CD4-positive, CD25-positive, alpha-beta regulatory T cell (primary cell): ENCODE measurements around the gene TPI1. TPM values are rescaled to one million over a fixed set of nuclear protein-coding genes. Genes with fewer than 3 reads are reported as not detected.

Source experiments
- ATAC-seq, 2 donors: fragments of 150-1000 bp; cut with Tn5 transposase; one replicate each; pipeline ENCODE4 v1.10.0; 2021; ENCODE audit warnings: low read depth in 2 of 2, moderate number of reproducible peaks in 2 of 2, moderate library complexity in 1 of 2
- DNase-seq, 3 donors: peaks; one replicate each; pipeline versions ENCODE4 v3.0.0 to v3.0.0-alpha.2; 2012 to 2022; ENCODE audit warnings: mixed read lengths in 1 of 3
- H3K27ac ChIP-seq: one replicate; pipeline ENCODE4 v1.7.0; 2013; ENCODE audit warnings: mild to moderate bottlenecking, low read length; ENCODE audit not compliant: insufficient read depth, poor library complexity, severe bottlenecking
- H3K27me3 ChIP-seq: one replicate; pipeline ENCODE4 v1.7.0; 2013; ENCODE audit warnings: low read length; ENCODE audit not compliant: control insufficient read depth, insufficient read depth
- H3K36me3 ChIP-seq: one replicate; pipeline ENCODE4 v1.7.0; 2013; ENCODE audit warnings: mild to moderate bottlenecking, low read length, moderate library complexity; ENCODE audit not compliant: control insufficient read depth, insufficient read depth
- H3K4me1 ChIP-seq: 2 replicates; pipeline ENCODE4 v1.7.0; 2013; ENCODE audit warnings: mild to moderate bottlenecking, low read length; ENCODE audit not compliant: insufficient read depth, control insufficient read depth, poor library complexity, severe bottlenecking
- H3K4me3 ChIP-seq: one replicate; pipeline ENCODE4 v1.7.0; 2013; ENCODE audit warnings: low read depth, mild to moderate bottlenecking, low read length, moderate library complexity
- H3K9me3 ChIP-seq, 2 experiments: 1 replicate in 1 of 2; 2 replicates in 1 of 2; pipeline ENCODE4 v1.7.0; 2013; ENCODE audit warnings: low read length in 2 of 2, mild to moderate bottlenecking in 1 of 2, moderate library complexity in 1 of 2; ENCODE audit not compliant: control insufficient read depth in 2 of 2
- H3K27ac Mint-ChIP-seq, 3 donors: one replicate each; pipeline ENCODE4 v1.8.0; 2020 to 2022; ENCODE audit warnings: mild to moderate bottlenecking in 3 of 3, mixed read lengths in 3 of 3, moderate library complexity in 2 of 3
- H3K27me3 Mint-ChIP-seq: one replicate; pipeline ENCODE4 v1.8.0; 2022; ENCODE audit warnings: mild to moderate bottlenecking, mixed read lengths
- H3K36me3 Mint-ChIP-seq: one replicate; pipeline ENCODE4 v1.8.0; 2020; ENCODE audit warnings: mixed read lengths
- H3K4me1 Mint-ChIP-seq, 4 donors: one replicate each; pipeline ENCODE4 v1.8.0; 2020 to 2022; ENCODE audit warnings: mixed read lengths in 4 of 4, mild to moderate bottlenecking in 1 of 4
- H3K4me3 Mint-ChIP-seq, 4 donors: one replicate each; pipeline ENCODE4 v1.8.0; 2020 to 2022; ENCODE audit warnings: mild to moderate bottlenecking in 4 of 4, mixed read lengths in 4 of 4, moderate library complexity in 3 of 4
- H3K9me3 Mint-ChIP-seq, 7 donors: one replicate each; pipeline ENCODE4 v1.8.0; 2020 to 2022; ENCODE audit warnings: mixed read lengths in 7 of 7, mild to moderate bottlenecking in 3 of 7, moderate library complexity in 2 of 7
- polyA plus RNA-seq, 4 donors: library from polyadenylated mRNA; unstranded; fragments of 300-500 nt; fragmentation: Illumina TruSeq; gene quantifications; one replicate each; pipeline ENCODE4 v1.2.3, GENCODE V29; 2021
- total RNA-seq: library from RNA; stranded (reverse); gene quantifications from one replicate; pipeline ENCODE4 v1.2.3, GENCODE V29; 2022

Gene TPI1
- total and polyA plus RNA-seq, 5 donors from 2014 or later = 153 to 633 (median 512) TPM

- Mint-ChIP-seq H3K36me3 (no peaks in the 10 kb centered on the region), H3K4me3 (peak overlapping the region; percentile 77 to 92 (median 81)), H3K9me3 (peaks cover 0 to 3% (median 0%) of the 10 kb centered on the region in 7 donors), H3K27ac (no peak overlapping the region), H3K4me1 (peaks cover 0 to 37% (median 10%) of the 10 kb centered on the region in 4 donors), H3K27me3 (peaks cover 75% of the 10 kb centered on the region)
- ATAC-seq = no peak
- no peaks in the 10 kb centered on the region for H3K36me3 ChIP-seq
- DNase-seq = no peak
- H3K9me3 ChIP-seq = no peaks in the 10 kb centered on the region
- no peak overlapping the region for H3K27ac ChIP-seq
- H3K27me3 ChIP-seq = peaks cover 15% of the 10 kb centered on the region
- no peak overlapping the region for H3K4me3 ChIP-seq
- peaks cover 23% of the 10 kb centered on the region for H3K4me1 ChIP-seq
These were observed 40.4 kb upstream of the TPI1 start for GRCh38 chr12:6826734-6827436.

GRCh38 chr12:6827437-6827911 is 39.9 kb upstream of the TPI1 start:
- Histone ChIP-seq H3K4me1 (peaks cover 22% of the 10 kb centered on the region), H3K4me3 (no peak overlapping the region), H3K36me3 (no peaks in the 10 kb centered on the region), H3K27me3 (peaks cover 15% of the 10 kb centered on the region), H3K27ac (no peak overlapping the region), H3K9me3 (no peaks in the 10 kb centered on the region)
- Mint-ChIP-seq H3K27ac (no peak overlapping the region), H3K9me3 (peaks cover 0 to 3% (median 0%) of the 10 kb centered on the region in 7 donors), H3K36me3 (no peaks in the 10 kb centered on the region), H3K4me1 (peaks cover 0 to 31% (median 10%) of the 10 kb centered on the region in 4 donors), H3K27me3 (peaks cover 76% of the 10 kb centered on the region), H3K4me3 (peak overlapping the region; percentile 77 to 92 (median 81))
- DNase-seq = peak in 1 of 3 donors; percentile 43
- ATAC-seq = no peak

DNA sequence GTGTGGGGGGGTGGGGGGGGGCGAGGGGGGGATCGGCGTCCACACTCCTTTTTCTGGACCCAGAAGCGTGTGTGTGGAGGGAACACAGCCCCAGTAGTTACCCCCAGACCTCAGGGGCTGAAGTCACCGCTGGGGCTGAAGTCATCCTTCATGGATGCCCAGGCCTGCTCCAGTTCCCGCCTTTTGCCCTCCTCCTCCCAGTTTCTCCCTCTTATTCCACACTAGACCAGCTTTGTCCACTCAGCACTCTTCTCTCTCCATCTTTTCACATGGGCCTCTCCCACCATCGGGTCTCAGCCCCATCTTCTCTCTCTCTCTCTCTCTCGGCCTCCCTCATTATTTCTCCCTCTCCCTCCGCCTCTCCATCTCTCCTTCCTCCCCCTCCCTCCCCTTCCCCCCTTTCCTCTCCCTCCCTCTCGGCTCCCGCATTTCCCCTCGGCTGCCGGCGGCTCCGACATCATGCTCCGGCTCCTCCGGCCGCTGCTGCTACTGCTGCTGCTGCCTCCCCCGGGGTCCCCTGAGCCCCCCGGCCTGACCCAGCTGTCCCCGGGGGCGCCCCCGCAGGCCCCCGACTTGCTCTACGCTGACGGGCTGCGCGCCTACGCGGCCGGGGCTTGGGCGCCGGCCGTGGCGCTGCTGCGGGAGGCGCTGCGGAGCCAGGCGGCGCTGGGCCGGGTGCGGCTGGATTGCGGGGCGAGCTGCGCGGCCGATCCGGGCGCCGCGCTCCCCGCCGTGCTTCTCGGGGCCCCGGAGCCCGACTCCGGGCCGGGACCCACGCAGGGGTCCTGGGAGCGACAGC is 39.1 kb upstream of the TPI1 start, which contains the start of gene P3H3:
P3H3 (plus strand) TSS at position 426 of the 799 bp plus-strand sequence; CDS start at position 460, 34 bp downstream.
- H3K27me3 Mint-ChIP-seq = peaks cover 70% of the 10 kb centered on the region
- peak; percentile 36 to 41 for ATAC-seq
- H3K4me1 Mint-ChIP-seq = peaks cover 0 to 31% (median 10%) of the 10 kb centered on the region in 4 donors
- Histone ChIP-seq H3K4me1 (peaks cover 22% of the 10 kb centered on the region), H3K36me3 (no peaks in the 10 kb centered on the region), H3K27me3 (peaks cover 15% of the 10 kb centered on the region), H3K9me3 (no peaks in the 10 kb centered on the region), H3K27ac (no peak within 1 kb of the TSS), H3K4me3 (peak within 1 kb of the TSS; percentile 7)
- peak within 1 kb of the TSS; percentile 78 to 90 (median 83) for H3K27ac Mint-ChIP-seq
- peak in 1 of 3 donors; percentile 51 for DNase-seq
- H3K36me3 Mint-ChIP-seq = no peaks in the 10 kb centered on the region
- H3K9me3 Mint-ChIP-seq = peaks cover 0 to 3% (median 0%) of the 10 kb centered on the region in 7 donors
- peak within 1 kb of the TSS; percentile 80 to 93 (median 90) for H3K4me3 Mint-ChIP-seq

GRCh38 chr12:6828781-6829535 is 38.4 kb upstream of the TPI1 start:
- H3K27me3 Mint-ChIP-seq = peaks cover 70% of the 10 kb centered on the region

DNA sequence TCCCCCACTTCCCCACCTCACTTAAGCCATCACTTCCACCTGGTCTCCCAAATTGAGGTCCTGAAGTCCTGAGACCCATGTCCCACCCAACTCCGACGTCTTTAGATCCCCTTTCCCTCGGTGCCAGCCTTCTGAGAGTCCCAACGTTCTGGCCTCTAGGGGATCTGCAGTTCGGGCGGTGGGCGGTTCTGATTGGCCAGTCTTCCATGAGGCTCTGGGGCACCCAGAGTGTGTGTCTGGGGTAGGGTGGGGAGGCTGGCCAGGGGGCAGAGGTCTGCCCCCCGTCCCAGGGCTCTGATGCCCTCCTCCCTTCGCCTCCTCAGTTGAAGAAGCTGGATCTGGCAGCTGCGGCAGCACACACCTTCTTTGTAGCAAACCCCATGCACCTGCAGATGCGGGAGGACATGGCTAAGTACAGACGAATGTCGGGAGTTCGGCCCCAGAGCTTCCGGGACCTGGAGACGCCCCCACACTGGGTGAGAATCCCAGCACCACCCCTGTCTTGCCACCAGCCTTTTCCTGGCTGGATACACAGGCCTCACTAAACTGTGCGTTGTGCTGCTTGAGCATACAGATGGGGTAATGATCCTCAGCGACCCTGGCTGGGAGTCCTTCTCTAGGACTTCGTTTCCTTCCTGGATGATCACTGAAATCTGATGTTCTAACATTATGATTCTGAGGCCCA is 37.7 kb upstream of the TPI1 start:
- Histone ChIP-seq H3K4me3 (no peak overlapping the region), H3K4me1 (peaks cover 22% of the 10 kb centered on the region), H3K36me3 (no peaks in the 10 kb centered on the region), H3K9me3 (no peaks in the 10 kb centered on the region), H3K27ac (no peak overlapping the region), H3K27me3 (peaks cover 15% of the 10 kb centered on the region)
- ATAC-seq = no peak
- Mint-ChIP-seq H3K9me3 (peaks cover 0 to 3% (median 0%) of the 10 kb centered on the region in 7 donors), H3K4me3 (peak overlapping the region; percentile 80 to 93 (median 90)), H3K36me3 (no peaks in the 10 kb centered on the region), H3K4me1 (peaks cover 0 to 31% (median 10%) of the 10 kb centered on the region in 4 donors), H3K27ac (peak overlapping the region in 2 of 3 donors; percentile 73 to 78), H3K27me3 (peaks cover 67% of the 10 kb centered on the region)
- no peak for DNase-seq

More at GRCh38 chr12:6828781-6829535, 38.4 kb upstream of the TPI1 start:
- H3K36me3 ChIP-seq = no peaks in the 10 kb centered on the region
- Mint-ChIP-seq H3K27ac (peak overlapping the region; percentile 78 to 90 (median 83)), H3K9me3 (peaks cover 0 to 3% (median 0%) of the 10 kb centered on the region in 7 donors), H3K4me3 (peak overlapping the region; percentile 80 to 93 (median 90)), H3K4me1 (peaks cover 0 to 31% (median 10%) of the 10 kb centered on the region in 4 donors), H3K36me3 (no peaks in the 10 kb centered on the region)
- no peak overlapping the region for H3K27ac ChIP-seq
- peaks cover 15% of the 10 kb centered on the region for H3K27me3 ChIP-seq
- peak; percentile 62 to 66 for ATAC-seq
- H3K4me1 ChIP-seq = peaks cover 22% of the 10 kb centered on the region
- H3K4me3 ChIP-seq = peak overlapping the region; percentile 7
- DNase-seq = peak in 1 of 3 donors; percentile 38
- no peaks in the 10 kb centered on the region for H3K9me3 ChIP-seq

DNA sequence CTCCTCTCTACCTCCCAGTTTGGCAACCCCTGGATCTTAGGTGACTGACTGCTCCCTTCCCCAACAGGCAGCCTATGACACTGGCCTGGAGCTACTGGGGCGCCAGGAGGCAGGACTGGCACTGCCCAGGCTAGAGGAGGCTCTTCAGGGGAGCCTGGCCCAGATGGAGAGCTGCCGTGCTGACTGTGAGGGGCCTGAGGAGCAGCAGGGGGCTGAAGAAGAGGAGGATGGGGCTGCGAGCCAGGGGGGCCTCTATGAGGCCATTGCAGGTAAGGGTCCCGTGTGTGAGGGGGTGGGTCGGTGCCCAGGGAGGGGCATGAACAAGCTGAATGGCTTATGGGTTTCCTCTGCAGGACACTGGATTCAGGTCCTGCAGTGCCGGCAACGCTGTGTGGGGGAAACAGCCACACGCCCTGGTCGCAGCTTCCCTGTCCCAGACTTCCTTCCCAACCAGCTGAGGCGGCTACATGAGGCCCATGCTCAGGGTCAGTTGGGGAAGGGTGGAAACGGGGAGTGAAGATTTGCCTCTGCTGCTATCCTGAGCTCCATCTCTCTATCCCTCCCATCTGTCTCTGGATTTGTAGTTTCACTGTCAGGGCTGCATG is 36.9 kb upstream of the TPI1 start:
- Histone ChIP-seq H3K27ac (no peak overlapping the region), H3K4me1 (peaks cover 22% of the 10 kb centered on the region), H3K9me3 (no peaks in the 10 kb centered on the region), H3K36me3 (no peaks in the 10 kb centered on the region), H3K27me3 (peaks cover 15% of the 10 kb centered on the region), H3K4me3 (no peak overlapping the region)
- H3K27me3 Mint-ChIP-seq = peaks cover 63% of the 10 kb centered on the region
- H3K27ac Mint-ChIP-seq = peak overlapping the region in 2 of 3 donors; percentile 38 to 42
- H3K36me3 Mint-ChIP-seq = no peaks in the 10 kb centered on the region
- H3K4me3 Mint-ChIP-seq = peak overlapping the region; percentile 79 to 93 (median 86)
- H3K4me1 Mint-ChIP-seq = peaks cover 0 to 24% (median 10%) of the 10 kb centered on the region in 4 donors
- peaks cover 0 to 3% (median 0%) of the 10 kb centered on the region in 7 donors for H3K9me3 Mint-ChIP-seq
- DNase-seq (no peak), ATAC-seq (no peak)
